DMS 273 (cell line): ENCODE data around the gene CISH.

Experiments used
- DNase-seq: peaks from one replicate; lab custom pipeline; 2025; ENCODE audit not compliant: unreplicated experiment; lab: John Stamatoyannopoulos, UW

The CISH gene

DNA sequence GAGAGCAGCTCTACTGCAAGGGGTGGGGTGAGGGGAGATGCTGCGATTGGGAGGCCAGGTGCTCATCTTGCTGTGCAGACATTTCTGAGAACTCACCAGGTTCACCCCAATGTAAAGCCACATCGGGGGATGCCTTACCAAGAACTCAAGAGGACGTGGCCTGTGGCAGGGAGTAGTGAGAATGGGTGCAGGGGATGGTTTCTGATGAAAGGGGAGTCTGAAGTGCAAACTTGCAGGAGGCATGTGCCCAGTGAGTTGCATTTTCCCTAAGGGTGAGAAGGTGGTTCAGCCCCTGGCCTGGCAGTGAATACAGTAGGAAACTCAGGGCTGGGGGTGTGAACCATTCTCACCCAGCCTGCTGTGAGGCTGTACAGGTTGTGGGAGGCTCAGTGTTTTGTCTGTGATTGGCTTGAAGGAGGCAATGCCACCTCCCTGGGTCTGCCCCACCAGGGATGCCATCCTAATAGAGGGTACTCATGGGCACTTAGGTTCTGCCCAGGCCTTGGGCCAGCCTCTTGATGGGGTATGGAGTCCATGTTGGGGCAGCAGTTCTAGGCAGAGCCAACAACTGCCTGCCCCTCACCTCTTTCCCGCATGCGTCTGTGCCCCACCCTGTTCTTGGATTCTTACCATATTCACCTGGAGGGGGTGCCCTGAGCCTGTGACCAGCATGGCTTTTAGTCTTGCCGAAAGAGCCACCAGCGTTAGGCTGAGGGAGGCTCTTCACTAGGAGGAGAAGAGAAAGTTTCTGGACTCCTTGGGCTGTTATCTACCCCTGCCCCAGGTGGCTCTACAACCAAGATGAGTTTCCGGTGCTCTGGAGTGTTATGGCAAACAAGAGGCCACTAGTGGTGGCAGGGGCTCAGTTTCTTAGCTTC, 37.8 kb downstream of the CISH start:
- no peak for DNase-seq

GRCh38 chr3:50572801-50573371, 38.7 kb downstream of the CISH start:
- DNase-seq = no peak

DNA sequence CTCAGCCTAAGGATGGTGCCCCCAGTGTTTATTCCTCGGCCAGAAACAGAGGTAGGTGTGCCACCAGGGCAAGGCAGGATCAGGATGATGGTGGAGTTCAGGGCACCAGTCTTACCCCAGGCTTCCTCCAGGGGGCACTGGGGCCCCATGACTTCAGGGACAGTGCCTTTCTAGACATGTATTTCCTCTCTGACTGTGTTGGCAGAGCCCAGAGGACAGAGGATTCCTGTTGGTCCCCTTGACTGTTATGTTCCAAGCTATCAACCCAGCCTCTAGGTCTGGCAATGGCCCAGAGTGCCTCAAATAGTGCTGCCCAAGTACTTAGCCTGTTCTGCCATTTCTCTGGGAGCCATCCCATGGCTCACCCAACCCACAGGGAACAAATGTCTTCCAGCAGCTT, 39.4 kb downstream of the CISH start:
- peak; percentile 79 for DNase-seq

DNA sequence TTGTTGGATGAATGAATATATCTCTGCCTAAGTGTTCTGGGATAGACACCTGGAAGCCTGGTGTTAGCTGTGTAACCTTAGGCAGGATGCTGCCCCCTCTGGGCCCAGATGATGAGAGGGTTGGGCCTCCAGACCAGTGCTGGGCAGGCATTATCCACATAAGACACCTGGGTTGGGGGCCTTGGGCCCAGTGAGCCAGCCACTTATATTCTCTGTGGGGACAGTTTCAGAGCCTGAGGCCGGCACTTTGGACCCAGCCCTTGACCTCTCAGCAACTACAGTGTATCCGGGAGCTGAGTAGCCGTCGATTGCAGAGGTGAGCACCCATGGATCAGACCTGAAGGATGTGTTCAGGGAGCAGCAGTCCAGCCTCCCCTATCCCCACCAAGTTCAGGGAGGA, 40.1 kb downstream of the CISH start:
- no peak for DNase-seq

DNA sequence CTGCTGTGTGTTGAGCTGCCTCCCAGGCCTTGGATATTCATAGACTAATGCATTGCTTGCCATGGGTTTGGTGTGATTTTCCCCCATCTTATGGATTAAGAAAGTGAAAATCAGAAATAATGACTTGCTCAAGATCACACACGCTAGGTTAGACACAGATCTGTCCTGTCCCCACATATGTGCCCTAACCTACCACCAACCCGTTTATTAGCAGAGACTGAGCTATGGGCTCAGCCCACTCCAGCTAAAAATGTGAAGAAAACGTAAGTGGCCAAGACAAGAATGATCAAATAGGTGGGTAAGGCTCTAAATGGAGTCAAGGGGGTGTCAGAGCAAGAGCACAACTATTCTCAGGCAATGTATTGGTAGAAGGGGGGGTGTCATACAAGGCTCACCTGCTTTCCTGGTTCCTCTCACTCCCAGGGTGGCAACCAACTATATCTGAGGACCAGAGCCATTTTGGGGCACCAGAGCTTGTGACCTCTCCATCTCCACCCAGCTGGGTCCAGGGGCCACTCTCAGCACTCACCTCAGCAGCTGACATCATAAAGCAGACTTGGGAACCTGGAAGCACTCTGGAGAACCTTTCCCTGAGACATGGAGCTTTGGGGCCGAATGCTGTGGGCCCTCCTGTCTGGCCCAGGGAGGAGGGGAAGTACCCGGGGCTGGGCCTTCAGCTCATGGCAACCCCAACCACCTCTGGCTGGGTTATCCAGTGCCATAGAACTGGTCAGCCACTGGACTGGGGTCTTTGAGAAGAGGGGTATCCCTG, 40.9 kb downstream of the CISH start:
- DNase-seq = no peak

DNA sequence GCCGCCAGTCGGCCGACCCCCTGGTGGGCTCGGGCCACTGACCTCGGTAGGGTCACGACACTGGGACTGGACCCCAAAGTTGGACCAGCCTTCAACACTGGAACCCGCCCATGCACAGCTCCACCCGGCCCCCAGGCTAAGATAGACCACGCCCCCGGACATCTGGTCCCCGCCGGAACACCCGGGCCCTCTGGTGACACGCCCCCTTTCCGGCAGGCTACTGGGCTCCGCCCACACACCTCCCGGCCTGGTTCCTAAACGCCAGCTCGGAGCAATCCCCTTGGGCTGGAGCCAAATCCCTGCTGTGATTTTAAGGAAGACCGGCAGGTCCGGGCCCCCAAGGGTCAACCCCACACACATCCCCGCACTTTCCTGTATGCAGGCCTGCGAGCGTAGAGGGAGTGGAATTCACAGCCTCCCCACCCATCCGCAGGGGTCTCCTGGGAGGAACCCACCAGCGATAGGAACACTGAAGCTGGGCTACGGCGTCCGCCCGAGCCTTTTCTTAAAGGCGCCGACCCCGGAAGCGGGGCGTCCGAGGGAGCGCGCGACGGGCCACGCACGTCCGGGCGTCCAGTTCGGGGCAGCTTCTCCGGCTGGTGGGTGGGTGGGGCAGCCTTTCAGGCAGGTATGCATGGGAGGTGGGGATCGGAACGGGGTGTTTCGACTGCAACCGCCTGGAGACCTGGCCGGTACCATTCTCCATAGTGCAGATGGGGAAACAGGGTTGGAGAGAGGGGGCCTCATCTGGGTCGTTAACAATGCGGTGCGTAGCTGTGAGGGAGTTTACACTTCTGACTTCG, 42.4 kb downstream of the CISH start, which contains the start of gene HEMK1:
TSS of gene HEMK1 (plus strand) at position 576 of the 803 bp plus-strand sequence. CDS start 1,583 bp downstream, outside the sequence.
- peak; percentile 97 for DNase-seq

- DNase-seq = peak; percentile 14
Measured at GRCh38 chr3:50567386-50568167, 44.0 kb downstream of the CISH start, which contains the start of gene C3orf18. Gene C3orf18, minus strand, starts transcription at chr3:50567747. Its CDS starts 2,048 bp downstream, at chr3:50565699.

DNA sequence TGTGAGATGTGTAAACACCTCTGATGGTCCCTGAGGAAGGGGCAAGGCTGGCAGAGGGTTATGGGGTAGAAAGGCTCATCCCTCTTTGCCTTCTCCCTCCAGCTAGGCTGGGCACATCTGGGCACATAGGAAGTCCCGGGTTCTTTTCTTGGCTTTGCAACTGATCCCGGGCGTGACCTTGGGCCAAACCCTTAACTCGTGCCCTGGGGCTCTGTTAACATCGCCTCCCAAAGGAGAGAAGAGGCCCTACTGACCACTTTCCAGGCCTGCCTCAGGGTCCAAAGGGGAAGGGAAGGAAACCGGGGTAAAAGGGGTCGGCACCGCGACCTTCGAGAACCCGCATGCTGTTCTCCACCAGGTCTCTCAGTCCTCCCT, 44.6 kb downstream of the CISH start:
- DNase-seq = no peak

DNA sequence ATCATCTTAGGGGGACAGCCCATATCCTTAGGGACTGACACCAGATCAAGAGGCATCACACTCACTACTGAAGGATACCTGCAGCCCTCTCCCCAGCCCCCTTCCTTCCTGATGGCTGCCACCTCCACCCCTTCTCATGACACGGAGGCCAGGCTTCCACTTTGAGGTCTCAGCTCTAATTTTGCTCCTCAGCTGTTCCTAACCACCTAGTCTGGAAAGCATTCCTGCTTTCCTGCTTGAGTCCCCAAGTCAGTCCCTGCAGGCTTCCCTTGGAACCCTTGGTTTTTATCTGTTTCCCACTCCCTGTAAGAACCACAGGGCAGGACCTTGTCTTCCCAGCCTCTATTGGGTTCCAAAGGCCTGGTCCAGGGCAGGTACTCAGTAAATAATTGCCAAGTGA, 47.3 kb downstream of the CISH start:
- DNase-seq = no peak

- DNase-seq = peak; percentile 82
Measured at GRCh38 chr3:50563867-50564266, 47.7 kb downstream of the CISH start.

GRCh38 chr3:50562861-50563260, 48.7 kb downstream of the CISH start:
- no peak for DNase-seq

DNA sequence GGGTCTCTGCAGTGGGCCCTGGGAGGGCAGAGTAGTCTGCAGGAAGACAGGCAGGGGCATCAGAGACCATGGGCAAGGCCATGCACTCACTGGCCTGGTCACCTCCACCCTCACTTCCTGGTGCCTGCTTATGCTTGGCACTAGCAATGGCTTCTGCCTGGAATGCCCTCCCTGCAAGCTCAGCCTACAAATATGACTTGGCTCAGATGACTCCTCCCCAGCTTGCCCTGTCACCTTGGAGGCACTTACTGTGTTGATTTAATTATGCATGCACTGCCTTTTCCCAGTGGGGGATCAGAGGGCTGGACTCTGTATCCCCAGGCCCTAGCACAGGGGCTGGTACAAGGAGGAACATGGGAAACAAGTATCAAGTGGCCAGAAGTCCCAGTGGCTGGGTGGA, 51.9 kb downstream of the CISH start:
- DNase-seq = no peak

DNA sequence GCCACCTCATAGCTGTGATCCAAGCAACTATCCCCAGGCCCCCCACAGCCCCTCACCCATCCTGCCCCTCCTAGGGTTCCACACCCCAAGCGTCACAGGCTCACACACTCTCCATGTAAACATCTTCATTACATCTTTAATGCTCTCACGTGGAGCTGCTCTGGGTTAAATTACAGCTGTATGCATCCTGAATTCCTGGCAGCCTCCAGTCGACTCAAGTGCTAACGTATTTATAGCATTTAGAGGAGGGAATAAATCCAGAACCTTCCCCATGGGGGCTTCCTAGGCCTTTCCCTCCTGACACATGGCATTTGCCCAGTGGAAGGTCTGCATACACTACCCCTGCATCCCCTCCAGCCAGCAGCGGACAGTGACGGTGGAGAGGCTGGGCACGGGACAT, 53.7 kb downstream of the CISH start:
- no peak for DNase-seq

DNA sequence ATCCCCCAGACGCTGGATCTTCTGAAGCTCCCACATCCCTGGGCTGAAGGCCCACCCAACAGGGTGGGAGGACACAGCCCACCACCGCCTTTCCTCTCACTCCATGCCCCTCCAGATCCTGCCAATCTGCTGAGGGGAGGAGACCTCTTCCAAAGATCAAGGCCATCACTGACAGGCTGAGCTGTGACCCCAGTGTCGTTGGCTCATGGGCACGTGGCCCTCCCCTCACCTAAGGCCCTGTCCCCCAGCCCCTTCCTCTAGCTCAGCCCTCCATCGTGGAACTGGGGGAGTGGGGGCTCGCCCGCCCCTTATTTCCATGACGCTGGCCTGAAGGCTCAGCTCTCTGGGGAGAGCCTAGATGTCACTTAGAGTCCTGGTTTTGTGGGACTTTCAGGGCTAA, 54.5 kb downstream of the CISH start:
- DNase-seq = no peak
